LHCN-M2 (cell line): Measurements from ENCODE around the gene CASZ1. TPM values are rescaled to one million over a fixed set of nuclear protein-coding genes. Genes with fewer than 3 reads are reported as not detected.
A peak's percentile ranks its signal among the peaks of the same experiment; 100 is the strongest.

Experiments used
- DNase-seq: peaks from one replicate; pipeline ENCODE4 v3.0.0-alpha.2; 2012; ENCODE audit warnings: low read depth
- total RNA-seq: library from RNA; depleted of rRNA; stranded (reverse); fragments of >200 nt; gene quantifications from 2 replicates; pipeline ENCODE4 v1.2.3, GENCODE V29; 2014

CASZ1 gene
- total RNA-seq, 1 experiment from 2014 or later: 0.11 TPM

DNA sequence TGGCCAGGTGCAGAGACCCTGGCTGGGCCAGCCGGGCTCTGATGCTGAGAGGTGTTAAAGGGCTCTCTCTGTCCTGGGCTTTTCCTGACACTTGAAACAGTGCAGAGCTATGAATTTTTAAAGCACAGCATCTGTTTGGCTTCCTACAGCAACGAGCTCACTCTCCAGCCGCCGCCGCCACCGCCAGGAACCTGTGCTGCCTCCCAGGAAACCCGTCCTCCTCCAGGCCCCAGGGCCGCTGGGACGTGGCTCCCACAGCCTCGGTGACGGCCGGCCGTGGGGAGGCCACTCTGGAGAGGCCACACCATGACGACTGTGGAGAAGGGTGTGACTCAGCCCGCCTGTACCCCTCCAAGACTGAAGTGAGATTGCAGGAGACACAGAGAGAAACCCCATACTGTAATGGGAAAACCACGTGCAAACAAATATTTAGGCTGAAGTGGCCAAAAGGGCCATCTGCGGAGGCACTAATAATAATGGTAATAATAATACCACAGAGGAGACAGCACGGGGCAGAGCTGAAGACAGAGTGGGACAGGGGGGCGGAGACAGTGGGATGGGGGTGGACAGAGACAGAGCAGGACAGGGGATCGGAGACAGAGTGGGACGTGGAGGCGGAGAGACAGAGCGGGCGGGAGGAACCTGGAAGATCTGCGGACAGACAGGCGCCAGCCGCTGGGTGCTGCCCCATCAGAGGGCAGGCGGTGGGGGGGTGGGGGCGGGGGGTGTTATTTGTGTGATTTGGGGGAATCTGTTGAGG, 139.2 kb downstream of the CASZ1 start:
- no peak for DNase-seq

DNA sequence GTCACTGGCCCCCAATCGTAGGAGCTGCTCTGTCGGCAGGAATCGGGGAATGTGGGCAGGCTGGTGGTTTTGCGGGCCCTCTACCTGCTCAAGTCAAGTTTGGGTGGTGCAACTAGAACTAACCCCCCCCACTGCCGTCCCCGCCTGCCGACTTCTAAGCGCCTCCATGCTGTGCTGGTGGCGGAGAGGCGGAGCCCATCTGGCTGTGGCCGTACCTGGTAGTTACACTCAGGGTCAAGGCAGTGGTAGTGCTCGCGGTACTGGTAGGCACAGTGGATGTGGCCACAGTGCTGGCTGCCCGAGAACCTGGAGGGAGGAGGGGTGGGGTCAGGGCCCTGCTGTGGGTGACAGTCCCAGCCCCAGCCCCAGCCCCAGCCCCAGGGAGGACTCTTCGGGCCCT, 140.0 kb downstream of the CASZ1 start:
- DNase-seq: no peak

DNA sequence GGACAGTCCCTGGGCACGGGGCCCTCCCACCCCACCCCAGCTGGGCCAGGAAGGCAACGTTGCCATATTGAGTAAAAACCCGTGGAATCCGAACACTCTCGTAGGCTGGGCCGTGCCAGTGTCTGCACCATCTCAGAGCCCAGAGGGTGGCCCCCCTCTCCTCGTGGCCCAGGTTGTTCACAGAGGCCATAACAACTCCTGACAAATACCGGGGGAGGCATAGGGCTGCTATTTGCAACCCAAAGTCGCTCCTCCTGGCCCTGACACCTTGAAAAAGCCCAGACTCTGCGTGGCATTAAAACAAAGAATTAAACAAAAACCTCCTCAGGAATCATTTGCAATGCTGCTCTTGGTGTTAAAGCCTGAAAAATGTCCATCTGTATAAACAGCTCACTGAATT, 141.4 kb downstream of the CASZ1 start:
- DNase-seq: no peak

DNA sequence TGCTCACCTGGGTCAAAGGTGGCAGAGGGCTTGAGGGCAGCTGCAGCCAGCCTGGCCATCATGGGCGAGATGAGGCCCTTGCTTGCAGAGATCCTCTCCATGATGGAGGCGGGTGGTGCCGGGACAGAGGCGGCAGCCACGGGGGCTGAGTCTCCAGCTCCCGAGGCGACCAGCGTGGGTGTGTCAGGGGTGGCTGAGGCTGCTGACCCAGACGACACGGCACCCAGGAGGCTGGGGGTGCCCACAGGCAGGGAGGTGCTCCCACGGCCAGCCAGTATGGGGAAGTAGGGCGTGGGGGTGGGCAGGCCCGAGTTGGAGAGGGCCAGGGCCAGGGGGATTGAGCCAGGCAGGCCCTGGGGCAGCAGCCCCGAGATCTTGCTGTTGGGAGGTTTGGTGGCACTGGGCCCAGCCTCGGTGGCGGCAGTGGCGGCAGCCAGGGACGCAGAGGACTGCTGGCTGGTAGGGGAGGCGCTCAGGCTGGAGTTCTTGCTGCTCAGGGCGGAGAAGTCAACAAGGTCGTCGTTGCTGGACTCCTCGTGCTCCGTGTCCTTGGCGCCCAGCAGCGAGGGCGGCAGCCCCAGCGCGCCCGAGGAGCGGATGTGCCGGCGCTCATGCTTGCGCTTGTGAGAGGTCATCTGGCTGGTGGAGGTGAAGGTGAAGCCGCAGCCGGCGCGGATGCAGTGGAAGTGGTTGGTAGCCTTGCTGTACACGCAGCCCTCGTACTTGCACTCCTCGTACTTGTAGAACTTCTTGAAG, 142.9 kb downstream of the CASZ1 start:
- DNase-seq: no peak

DNA sequence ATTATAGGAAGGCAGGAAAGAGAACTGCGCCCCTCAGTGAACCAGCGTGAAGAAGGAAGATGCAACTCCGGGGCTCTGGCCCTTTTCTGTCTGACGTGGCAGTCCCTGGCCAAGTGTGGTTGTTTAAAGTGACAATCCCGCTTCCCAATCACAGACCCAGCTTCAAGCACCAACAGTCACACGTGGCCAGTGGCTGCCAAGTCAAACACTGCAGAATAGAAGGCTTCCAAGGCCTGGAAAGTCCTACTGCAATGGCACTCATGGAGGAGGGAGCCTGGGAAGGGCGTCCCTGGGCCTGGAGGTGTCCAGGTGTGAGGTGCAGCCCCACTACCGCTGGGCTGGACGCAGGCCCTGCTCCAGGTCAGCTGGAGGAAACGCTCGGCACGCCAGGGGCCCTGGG, 143.8 kb downstream of the CASZ1 start:
- no peak for DNase-seq

DNA sequence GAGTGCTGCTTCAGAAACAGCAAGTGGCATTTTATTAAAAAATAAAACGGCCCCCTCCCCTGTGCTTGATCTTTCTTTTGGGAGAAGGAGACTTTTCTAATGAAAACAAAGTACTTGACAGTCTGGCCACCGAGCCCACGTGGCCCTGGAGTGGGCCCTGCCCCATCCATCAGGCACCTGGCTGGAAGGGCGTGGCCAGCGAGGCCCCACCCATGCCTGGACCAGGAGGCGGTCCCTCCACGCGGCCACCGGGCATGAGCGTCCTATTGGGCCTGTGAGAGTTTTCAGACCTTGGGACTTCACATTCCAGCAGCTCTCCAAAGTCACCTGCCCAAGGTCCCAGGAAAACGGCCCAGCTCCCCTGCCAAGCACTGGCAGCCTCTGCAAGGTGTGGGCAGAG, 144.7 kb downstream of the CASZ1 start:
- no peak for DNase-seq

DNA sequence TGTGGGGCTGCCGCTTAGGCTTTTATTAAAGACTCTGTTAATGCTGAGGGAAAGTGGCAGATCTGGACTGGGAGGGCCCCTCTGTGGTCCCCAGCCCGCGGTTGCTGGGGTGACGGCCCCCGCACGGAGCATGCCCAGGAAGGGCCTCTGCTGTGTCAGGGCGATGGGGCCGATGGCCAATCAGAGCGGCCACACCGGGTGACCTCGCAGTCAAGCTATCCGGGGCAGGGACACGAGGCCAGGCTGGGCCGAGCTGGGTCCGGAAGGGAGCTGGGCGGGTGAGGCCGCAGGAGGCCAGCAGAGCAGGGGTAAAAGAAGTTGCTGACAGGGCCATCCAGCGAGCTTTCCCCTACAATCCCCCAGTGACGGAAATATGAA, 145.1 kb downstream of the CASZ1 start:
- no peak for DNase-seq

DNA sequence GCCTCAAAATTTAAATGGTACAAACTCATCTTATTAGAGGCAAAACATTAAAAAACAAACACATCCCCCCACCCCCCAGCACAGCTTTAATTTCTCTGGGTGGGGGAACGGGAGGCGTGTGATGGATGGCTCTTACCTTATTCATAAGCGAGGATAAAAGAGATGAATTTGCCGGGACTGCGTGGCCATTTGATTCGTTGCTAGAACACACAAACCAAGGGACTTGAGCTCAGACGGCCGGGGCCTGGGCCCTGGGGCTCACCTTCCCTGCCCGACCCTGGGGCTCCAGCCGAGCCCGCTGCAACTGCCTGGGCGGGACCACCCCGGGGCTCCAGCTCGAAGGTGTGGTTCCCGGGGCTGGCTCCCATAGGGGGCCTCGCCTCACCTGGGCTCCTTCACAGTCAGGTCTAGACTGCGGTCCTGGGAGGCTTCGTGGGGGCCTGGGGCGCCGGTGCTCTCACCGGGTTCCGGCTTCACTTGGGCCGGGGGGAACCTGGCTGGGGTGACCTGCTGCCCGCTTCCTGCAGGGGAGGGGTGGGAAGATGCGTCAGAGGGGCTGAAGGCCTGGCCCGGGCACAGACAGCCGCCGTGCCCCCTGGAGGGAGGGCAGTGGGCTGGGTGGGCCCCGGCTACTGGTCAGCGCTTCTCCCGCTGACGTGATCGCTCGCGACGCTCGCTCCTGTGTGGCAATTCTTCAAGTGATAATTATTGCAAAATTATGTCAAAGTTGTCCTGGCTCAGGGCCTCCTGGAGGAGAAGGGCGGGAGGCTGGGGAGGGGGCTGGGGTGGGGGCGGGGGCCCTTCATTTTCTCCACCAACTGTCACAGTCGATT, 145.7 kb downstream of the CASZ1 start:
- DNase-seq: no peak

DNA sequence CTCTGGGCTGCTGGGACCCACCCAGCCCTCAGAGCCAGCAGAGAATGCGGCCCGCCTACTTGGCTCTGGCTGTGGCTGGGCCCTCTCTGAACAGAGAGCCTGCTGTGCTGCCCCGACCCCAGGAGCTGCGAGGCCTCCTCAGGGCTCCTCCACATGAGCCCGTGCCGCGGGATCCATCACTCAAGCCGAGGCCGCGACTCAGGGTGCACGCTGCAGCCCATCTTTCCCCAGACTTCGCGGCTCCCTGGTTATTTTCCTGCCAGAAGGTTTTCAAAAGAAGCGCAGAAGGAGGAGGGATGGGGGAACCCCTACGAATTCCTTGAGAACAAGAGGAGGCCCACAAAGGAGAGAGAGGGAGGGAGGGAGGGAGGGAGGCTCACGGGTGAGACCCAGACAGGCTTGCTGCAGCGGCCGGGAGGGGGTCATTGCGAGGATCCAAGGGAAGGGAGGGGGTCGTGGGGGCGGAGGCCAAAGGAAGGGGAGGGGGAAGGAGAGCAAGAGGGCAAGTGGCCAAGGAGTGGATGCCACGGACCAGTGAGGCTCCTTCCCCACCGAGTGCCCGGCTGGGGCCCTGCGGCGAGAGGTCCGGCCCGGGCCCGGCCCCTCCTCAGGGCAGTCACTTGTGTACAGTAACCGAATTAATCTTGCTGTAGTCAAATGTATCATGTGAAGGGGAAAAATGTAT, 146.8 kb downstream of the CASZ1 start:
- no peak for DNase-seq

DNA sequence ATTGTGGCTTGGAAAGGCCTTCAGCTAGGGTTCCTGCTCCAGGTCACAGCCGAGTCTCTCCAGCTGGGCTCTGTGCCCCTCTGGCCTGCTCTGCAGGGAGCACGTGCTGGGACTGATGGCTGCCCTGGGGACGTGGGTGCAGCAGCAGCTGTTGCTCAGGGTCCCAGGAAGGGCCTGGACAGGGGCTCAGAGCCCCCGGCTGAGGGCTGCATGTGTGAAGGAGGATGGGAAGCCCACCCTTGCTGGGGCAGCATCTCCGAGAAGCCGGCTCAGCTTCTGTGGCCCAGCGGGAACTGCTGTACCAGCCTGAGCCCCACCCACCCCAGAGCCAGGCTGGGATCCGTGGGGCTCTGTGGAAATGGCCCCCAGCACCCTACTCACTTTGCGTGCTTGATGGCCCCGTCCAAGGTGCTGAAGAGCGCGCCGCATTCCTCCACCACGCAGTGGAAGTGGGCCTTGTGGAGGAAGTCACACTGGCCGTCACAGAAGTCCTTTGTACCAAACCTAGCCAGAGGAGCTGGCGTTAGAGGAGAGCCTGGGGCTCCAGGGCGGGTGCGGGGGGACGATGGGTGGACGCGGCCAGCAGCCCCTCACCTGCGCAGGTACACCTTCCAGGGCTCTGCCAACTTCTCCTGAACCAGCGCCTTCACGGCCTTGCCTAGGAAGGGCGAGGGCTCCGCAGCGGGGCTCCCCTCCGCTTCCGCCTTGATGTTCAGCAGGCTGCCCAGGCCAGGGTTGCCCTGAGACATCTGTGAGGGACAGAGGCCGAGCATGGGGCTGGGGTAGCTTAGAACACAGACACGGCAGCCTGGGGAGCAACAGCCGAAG, 147.5 kb downstream of the CASZ1 start:
- DNase-seq: no peak

DNA sequence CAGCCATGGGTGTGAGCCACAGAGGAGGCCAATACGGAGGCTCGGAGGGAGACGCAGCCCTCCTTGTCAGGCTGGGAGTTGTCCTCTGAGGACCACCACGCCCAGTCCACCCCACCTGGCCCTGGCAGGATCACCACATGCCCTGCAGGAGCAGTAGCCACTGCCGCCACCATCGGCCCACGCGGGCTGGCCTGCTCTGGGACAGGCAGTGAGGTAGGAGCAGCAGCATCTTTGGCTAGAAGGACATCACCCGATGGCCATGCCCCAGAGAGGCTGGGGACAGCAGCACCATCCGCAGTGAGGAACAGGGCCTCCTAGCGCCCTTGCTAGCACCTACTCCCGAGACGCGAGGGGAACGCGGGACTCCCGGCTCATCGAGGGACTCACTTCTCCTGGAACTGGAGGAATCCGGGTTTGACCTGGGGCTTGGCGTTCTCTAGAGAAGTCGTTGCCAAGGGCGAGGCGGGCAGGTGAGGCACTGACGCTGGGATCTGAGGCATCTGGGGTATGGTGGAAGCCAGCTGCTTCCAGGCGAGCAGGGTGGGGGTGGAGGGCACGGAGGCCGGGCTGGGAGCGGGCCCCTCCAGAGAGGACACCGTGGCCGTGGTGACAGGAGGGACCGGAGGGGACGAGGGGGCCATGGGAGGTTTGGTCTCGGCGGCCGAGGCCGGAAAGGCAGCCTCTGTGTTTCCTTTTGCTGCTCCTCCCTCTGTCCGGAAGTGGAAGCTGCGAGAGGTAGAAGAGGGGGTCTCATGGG, 148.9 kb downstream of the CASZ1 start:
- no peak for DNase-seq

DNA sequence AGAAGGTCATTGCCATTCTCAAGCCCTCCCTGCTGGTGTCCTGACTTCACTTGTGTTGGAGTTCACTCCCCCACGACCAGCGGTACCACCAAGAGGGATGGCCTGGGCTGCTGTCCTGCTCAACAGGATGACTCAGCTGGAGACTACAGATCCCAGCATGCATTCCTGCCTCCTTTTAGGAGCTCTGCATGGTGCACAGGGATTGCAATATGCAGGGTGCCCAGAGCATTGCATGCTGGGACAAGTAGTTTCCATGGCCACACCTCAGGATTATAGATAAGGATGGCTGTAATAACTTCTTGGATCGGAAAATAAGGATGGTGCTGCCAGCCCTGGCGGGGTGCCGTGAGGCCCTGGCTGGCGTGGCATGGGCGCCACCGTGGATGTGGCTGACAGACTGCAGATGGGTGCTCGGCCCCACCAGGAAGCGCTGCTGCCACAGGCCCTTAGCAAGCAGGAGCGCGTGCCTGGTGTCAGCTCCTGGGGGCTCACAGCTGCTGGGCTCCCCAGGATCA, 150.0 kb downstream of the CASZ1 start:
- peak; percentile 50 for DNase-seq

DNA sequence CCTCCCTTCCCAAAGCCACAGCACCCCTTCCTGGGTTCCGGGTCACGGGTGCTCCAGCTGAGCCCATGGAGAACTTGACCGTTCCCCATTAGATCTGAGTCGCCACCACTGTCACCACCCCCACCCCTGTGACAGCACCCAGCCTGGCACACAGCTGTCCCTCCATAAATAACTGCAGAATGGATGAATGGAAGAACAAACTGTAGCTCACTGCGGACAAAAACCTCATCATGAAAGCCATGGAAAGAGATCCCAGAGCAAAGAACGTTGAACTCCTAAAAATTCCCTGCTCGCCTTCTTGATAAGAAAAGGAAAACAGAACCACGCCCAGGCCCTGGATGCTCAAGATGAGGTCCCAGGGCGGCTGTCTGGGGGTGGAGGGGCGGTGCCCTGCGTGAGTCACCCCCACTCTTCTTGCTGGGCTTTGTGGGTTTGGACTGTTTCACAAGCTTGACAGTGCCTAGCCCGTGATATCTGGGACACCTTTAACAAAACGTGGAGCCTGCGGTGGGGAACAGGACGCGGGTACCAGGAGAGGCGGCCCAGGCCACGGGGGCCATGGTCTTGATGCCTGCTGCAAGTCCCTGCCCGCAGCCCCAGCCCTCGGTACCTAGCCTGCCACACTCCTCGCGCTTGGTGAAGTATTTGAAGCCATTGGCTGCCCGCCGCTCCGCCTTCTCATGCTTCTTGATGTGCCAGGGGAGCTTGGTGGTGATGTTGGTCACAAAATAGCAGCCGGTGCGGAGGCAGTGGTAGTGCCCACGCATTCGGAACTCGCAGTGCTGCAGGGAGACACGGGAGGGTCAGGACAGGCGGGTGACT, 151.9 kb downstream of the CASZ1 start:
- peak; percentile 58 for DNase-seq

DNA sequence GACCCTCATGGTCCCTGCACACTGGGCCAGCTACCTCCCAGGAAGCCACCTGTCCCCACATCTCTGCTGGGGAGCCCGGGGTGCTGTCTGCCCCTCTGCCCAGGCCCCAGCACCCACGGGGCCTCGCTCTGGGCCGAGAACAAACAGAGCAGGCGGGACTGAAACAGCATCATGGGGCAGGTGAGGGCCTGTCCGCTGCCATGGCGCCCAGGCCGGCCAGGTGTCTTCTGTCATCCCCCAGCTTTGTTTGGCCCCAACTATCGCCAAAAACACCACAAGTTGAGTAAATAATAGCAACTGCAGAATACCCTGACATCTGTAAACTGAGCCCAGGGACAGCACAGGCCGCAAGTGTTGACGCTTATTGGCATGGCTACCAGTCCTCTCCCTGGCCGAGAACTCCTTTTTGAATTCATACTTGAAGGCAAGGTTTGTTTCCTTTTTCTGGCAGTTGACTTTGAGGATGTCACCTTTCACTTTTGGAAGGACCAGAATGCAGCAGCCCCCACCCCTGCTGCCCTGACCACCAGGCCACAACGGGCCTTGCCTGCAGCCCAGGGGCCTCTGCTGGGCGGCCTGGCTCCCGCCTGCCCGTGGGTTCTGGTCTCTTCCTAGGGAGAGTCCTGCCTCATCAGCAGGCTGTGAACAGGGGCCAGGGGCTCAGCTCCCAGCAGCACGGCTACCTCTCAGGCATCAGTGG, 152.7 kb downstream of the CASZ1 start:
- DNase-seq: no peak

DNA sequence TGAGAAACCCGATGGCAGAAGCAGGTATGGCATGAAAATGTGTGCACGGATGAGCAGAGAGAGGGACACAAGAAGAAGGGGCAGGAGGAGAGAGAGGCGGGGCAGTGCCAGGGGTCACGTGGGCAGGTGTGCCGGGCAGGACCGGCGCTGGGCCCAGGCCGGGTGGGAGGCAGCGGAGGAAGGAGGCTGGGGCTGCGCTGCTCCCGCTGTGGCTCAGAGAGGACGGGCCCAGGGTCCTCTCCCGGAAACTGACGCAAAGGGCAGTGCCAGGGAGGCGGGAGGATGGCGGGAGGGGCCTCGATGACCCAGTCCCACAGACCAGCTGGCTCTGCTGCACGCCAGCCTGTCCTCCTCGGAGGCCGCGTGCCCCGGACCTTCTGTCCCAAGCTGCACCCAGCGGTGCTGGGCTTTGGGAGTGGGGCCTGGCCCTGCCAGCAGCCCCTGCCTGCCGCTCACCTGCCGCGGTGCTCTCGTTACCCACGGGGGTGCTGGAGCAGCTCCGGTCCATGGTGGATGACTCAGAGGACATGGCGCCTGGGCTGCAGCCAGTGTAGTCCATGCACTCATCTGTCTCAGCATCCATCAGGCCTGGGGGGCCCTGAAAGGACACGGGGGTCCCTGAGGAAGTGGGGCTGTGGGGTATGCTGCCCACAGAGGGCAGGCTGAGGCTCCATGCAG, 153.9 kb downstream of the CASZ1 start:
- DNase-seq: no peak

DNA sequence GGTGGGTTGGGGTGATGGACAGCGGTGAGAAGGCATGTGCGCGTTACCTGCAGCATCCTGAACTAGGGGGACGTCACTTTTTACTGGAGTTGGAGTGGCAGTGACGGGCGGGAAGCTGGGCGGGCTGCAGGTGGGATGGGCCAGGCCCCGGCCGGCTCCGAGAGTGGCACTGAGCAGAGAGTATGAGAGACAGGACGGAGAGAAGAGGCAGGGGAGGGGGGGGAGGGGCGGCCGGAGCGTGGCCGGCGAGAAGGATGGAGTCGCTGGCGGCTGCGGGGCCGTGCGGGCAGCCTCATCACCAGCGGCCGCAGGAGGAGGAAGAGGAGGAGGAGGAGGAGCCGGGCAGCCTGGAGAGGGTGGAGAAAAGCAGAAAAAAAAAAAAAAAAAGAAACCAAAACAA, 154.5 kb downstream of the CASZ1 start:
- DNase-seq: no peak

DNA sequence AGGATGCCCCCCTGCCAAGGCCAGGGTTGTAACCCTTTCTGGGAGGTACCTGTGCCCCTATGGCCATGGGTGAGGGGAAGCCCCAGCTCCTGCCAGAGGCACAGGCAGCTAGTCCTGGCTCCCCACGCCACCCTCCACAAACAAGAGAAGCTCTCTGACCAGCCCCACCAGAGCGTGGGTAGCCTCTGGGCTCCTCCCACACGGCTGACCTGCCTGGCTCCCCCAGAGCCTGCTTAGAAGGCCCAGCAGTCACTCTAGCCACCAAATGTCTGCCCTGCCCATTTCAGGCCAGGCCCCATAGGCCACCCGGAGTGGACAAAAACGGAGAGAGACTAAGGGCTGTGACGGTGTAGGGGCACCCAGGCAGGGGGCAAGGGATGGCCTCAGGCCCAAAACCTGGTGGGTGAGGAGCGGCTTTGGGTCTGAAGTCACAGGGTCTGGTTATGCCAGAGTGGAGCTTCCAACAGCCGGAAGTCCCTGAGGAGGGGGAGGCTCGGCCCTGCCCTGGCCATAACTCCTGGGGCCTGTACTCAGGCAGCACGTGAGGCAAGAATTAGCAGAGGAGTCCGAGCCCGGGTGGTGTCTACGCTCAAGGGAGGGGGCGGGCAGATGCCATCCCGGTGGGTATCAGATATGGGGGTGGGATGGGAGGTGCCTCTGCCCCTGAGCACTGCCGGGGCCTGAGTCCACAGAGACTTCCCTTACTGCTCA, 155.4 kb downstream of the CASZ1 start:
- DNase-seq: no peak
